CD14-positive monocyte (primary cell): ENCODE measurements around the gene ATRN. TPM values are rescaled to one million over a fixed set of nuclear protein-coding genes. Genes with fewer than 3 reads are reported as not detected.

Experiments
- DNase-seq, 3 donors: peaks; one replicate each; pipeline ENCODE4 v3.0.0-alpha.2; 2011 to 2022
- H2AFZ ChIP-seq: 2 replicates; pipeline ENCODE4 v1.6.0; 2012; ENCODE audit warnings: mild to moderate bottlenecking, low read depth, low read length, inconsistent platforms; ENCODE audit not compliant: insufficient read depth, poor library complexity, severe bottlenecking
- H3K27ac ChIP-seq, 2 donors: 1 replicate in 1 of 2; 2 replicates in 1 of 2; pipeline ENCODE4 v1.5.1; 2012 to 2013; ENCODE audit warnings: low read length in 2 of 2, control low read depth in 1 of 2, inconsistent platforms in 1 of 2, low read depth in 1 of 2, mild to moderate bottlenecking in 1 of 2
- H3K27me3 ChIP-seq, 2 donors: one replicate each; pipeline versions ENCODE4 v1.6.0 to v1.6.1; 2011 to 2013; ENCODE audit warnings: low read length in 2 of 2; ENCODE audit not compliant: control insufficient read depth in 2 of 2, insufficient read depth in 2 of 2
- H3K36me3 ChIP-seq, 2 donors: replicated peaks in 1 of 2; 1 replicate in 1 of 2; 2 replicates in 1 of 2; pipeline versions ENCODE4 v1.5.1 to v1.6.1; 2012 to 2013; ENCODE audit warnings: low read length in 2 of 2, control low read depth in 1 of 2, inconsistent platforms in 1 of 2, mild to moderate bottlenecking in 1 of 2; ENCODE audit not compliant: insufficient read depth in 2 of 2, control insufficient read depth in 1 of 2
- H3K4me1 ChIP-seq, 2 donors: 1 replicate in 1 of 2; 2 replicates in 1 of 2; pipeline versions ENCODE4 v1.5.1 to v1.6.1; 2012 to 2013; ENCODE audit warnings: low read length in 2 of 2, control low read depth in 1 of 2, inconsistent platforms in 1 of 2, mild to moderate bottlenecking in 1 of 2, moderate library complexity in 1 of 2; ENCODE audit not compliant: insufficient read depth in 2 of 2, control insufficient read depth in 1 of 2
- H3K4me2 ChIP-seq: replicated peaks from 2 replicates; pipeline ENCODE3; 2012; ENCODE audit warnings: low read length, moderate library complexity, mild to moderate bottlenecking; ENCODE audit not compliant: poor library complexity, severe bottlenecking; ENCODE audit errors: extremely low read depth
- H3K4me3 ChIP-seq, 3 experiments: fragments of 200-600 bp in 1 of 3; sonication (generic) in 1 of 3; replicated peaks in 1 of 3; 1 replicate in 2 of 3; 2 replicates in 1 of 3; pipeline ENCODE4 v1.5.1; 2011 to 2013; ENCODE audit warnings: low read length in 3 of 3, mild to moderate bottlenecking in 3 of 3, control low read depth in 2 of 3, low read depth in 2 of 3, inconsistent platforms in 1 of 3, moderate library complexity in 1 of 3
- H3K79me2 ChIP-seq: 2 replicates; pipeline ENCODE4 v1.6.0; 2012; ENCODE audit warnings: mild to moderate bottlenecking, control low read depth, inconsistent platforms, low read length, moderate library complexity; ENCODE audit not compliant: insufficient read depth
- H3K9ac ChIP-seq: 2 replicates; pipeline ENCODE4 v1.6.0; 2017; ENCODE audit warnings: low read length, mild to moderate bottlenecking; ENCODE audit not compliant: insufficient read depth, poor library complexity, severe bottlenecking
- H3K9me3 ChIP-seq, 2 donors: replicated peaks in 1 of 2; 1 replicate in 1 of 2; 2 replicates in 1 of 2; pipeline versions ENCODE4 v1.5.1 to v1.6.1; 2012 to 2013; ENCODE audit warnings: low read length in 2 of 2, control low read depth in 1 of 2; ENCODE audit not compliant: control insufficient read depth in 1 of 2, insufficient read depth in 1 of 2
- H4K20me1 ChIP-seq: 2 replicates; pipeline ENCODE4 v1.6.0; 2012; ENCODE audit warnings: mild to moderate bottlenecking, low read length, control low read depth, moderate library complexity; ENCODE audit not compliant: insufficient read depth
- H3K27ac Mint-ChIP-seq, 7 donors: one replicate each; pipeline ENCODE4 v1.8.0; 2020; ENCODE audit warnings: mild to moderate bottlenecking in 7 of 7, mixed read lengths in 7 of 7, moderate library complexity in 6 of 7, inconsistent platforms in 2 of 7
- H3K27me3 Mint-ChIP-seq, 3 donors: one replicate each; pipeline ENCODE4 v1.8.0; 2021 to 2022; ENCODE audit warnings: low read depth in 3 of 3, mild to moderate bottlenecking in 3 of 3, mixed read lengths in 3 of 3, moderate library complexity in 3 of 3, inconsistent platforms in 1 of 3
- H3K36me3 Mint-ChIP-seq, 2 donors: one replicate each; pipeline ENCODE4 v1.8.0; 2020; ENCODE audit warnings: mixed read lengths in 2 of 2, inconsistent platforms in 1 of 2, mild to moderate bottlenecking in 1 of 2
- H3K4me1 Mint-ChIP-seq: one replicate; pipeline ENCODE4 v1.8.0; 2020; ENCODE audit warnings: mild to moderate bottlenecking, mixed read lengths
- H3K4me3 Mint-ChIP-seq, 2 donors: one replicate each; pipeline ENCODE4 v1.8.0; 2020; ENCODE audit warnings: mild to moderate bottlenecking in 2 of 2, mixed read lengths in 2 of 2, moderate library complexity in 1 of 2
- H3K9me3 Mint-ChIP-seq, 7 donors: one replicate each; pipeline ENCODE4 v1.8.0; 2020 to 2022; ENCODE audit warnings: mixed read lengths in 7 of 7, mild to moderate bottlenecking in 6 of 7, moderate library complexity in 6 of 7, inconsistent platforms in 2 of 7
- CTCF ChIP-seq: fragments of 200-600 bp; IDR thresholded peaks from one replicate; pipeline ENCODE4 v1.8.0; 2022; ENCODE audit warnings: antibody characterized with exemption, mild to moderate bottlenecking
- WGBS: methylation state at CpG from one replicate; pipeline ENCODE4 v1.1.5; 2013; ENCODE audit warnings: missing lambda C conversion rate; ENCODE audit not compliant: insufficient coverage; 5-methylcytosine and 5-hydroxymethylcytosine counted together
- intact Hi-C, 2 donors: fragments of 100-400 bp; cut with micrococcal nuclease; formaldehyde crosslinking; loops; one replicate each; pipeline versions ENCODE4 v1.15.0 to v1.15.1; 2023
- polyA plus RNA-seq, 3 donors: library from polyadenylated mRNA; depleted of rRNA in 1 of 3; unstranded in 2 of 3; stranded (reverse) in 1 of 3; fragments of 300-500 nt in 2 of 3; fragments of >200 nt in 1 of 3; fragmentation: Illumina TruSeq in 2 of 3; gene quantifications; 1 replicate in 2 of 3; 2 replicates in 1 of 3; pipeline ENCODE4 v1.2.3, GENCODE V29; 2012 to 2021

The ATRN gene
- polyA plus RNA-seq, 3 donors = 10.2 to 17.4 (median 11.5) TPM

GRCh38 chr20:3658716-3659491 lies 188.1 kb downstream of the ATRN start:
- Mint-ChIP-seq H3K4me3 (peak overlapping the region in 1 of 2 donors; percentile 49), H3K27me3 (peaks cover 38 to 52% (median 50%) of the 10 kb centered on the region in 3 donors), H3K4me1 (peaks cover 18% of the 10 kb centered on the region), H3K9me3 (peaks cover 0 to 7% (median 3%) of the 10 kb centered on the region in 7 donors), H3K36me3 (peaks cover 3 to 5% of the 10 kb centered on the region in 2 donors), H3K27ac (peak overlapping the region in 4 of 7 donors; percentile 11 to 74 (median 52))
- no peak overlapping the region for H3K27ac ChIP-seq
- peak overlapping the region; percentile 46 for H2AFZ ChIP-seq
- 52% methylated on average over 3 of the region's 8 CpGs for WGBS
- peak; percentile 23 to 51 (median 49) for DNase-seq
- no peaks in the 10 kb centered on the region for H3K9me3 ChIP-seq
- no peak for TF ChIP-seq CTCF
- H3K36me3 ChIP-seq = no peaks in the 10 kb centered on the region
- H3K27me3 ChIP-seq = peaks cover 21 to 37% of the 10 kb centered on the region in 2 donors
- H4K20me1 ChIP-seq = no peaks in the 10 kb centered on the region
- H3K4me2 ChIP-seq = no peak overlapping the region
- H3K4me1 ChIP-seq = peaks cover 11 to 22% of the 10 kb centered on the region in 2 donors
- intact Hi-C loops = no loop called here
- H3K4me3 ChIP-seq = no peak overlapping the region
- H3K79me2 ChIP-seq = no peaks in the 10 kb centered on the region
- no peak overlapping the region for H3K9ac ChIP-seq

- Mint-ChIP-seq H3K9me3 (peaks cover 0 to 7% (median under 1%) of the 10 kb centered on the region in 7 donors), H3K4me3 (peak overlapping the region in 1 of 2 donors; percentile 59), H3K4me1 (peaks cover 17% of the 10 kb centered on the region), H3K27me3 (peaks cover 38 to 57% (median 54%) of the 10 kb centered on the region in 3 donors), H3K36me3 (peaks cover 3 to 4% of the 10 kb centered on the region in 2 donors), H3K27ac (no peak overlapping the region)
- Histone ChIP-seq H4K20me1 (no peaks in the 10 kb centered on the region), H2AFZ (no peak overlapping the region), H3K4me3 (no peak overlapping the region), H3K4me2 (no peak overlapping the region), H3K36me3 (no peaks in the 10 kb centered on the region), H3K79me2 (no peaks in the 10 kb centered on the region), H3K9me3 (no peaks in the 10 kb centered on the region), H3K4me1 (peaks cover 10 to 21% of the 10 kb centered on the region in 2 donors), H3K27ac (no peak overlapping the region), H3K27me3 (peaks cover 21 to 37% of the 10 kb centered on the region in 2 donors), H3K9ac (no peak overlapping the region)
- 79% methylated on average over 11 of the region's 12 CpGs for WGBS
- intact Hi-C loops = no loop called here
- TF ChIP-seq CTCF = no peak
- peak in 1 of 3 donors; percentile 1 for DNase-seq
Measured at GRCh38 chr20:3659492-3660261, 188.9 kb downstream of the ATRN start.
